ENCODE results near the gene C1QTNF3.

DNA sequence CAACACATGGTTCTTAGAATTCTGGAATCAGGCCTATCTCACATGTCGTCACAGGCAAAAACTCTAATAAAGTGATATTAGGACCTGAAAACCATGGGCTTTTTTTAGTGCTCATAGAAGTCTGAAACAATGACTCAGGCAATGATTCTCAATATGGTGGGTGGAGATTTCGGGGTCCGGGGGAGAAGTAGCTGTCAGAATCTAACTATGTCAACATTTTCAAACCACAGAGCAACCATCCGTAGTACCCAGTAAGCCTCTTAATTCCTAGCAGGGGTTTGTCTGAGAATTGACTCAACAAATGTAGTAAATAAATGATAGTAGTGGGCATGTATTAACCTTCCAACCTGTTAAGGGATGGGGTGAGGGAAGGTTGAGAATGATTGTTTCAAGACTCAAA lies 37.8 kb downstream of the C1QTNF3 start:
- TF ChIP-seq POLR2A (IDR thresholded peaks at IDR 0.05) (no peak), CTCF (IDR thresholded peaks at IDR 0.05) (no peak)
